SU-DHL-6 (cell line): ENCODE results near the gene CHST1.

ENCODE experiments used
- H2AFZ ChIP-seq: fragments of 200-600 bp; sonication (generic); 2 replicates; pipeline ENCODE4 v1.6.1; 2014; ENCODE audit warnings: low read depth, mild to moderate bottlenecking, moderate library complexity, mixed read lengths, antibody characterized with exemption, low read length; ENCODE audit not compliant: severe bottlenecking
- H3F3A ChIP-seq: fragments of 200-600 bp; shearing (Covaris generic); 2 replicates; pipeline ENCODE4 v1.6.0; 2016; ENCODE audit warnings: antibody characterized with exemption, mild to moderate bottlenecking; ENCODE audit not compliant: insufficient read depth
- H3K27ac ChIP-seq: fragments of 200-600 bp; sonication (generic); 2 replicates; pipeline ENCODE4 v1.5.1; 2016; ENCODE audit warnings: low read depth, mild to moderate bottlenecking, low read length, moderate library complexity, mixed read lengths
- H3K27me3 ChIP-seq: fragments of 200-600 bp; sonication (generic), shearing (Covaris generic); 2 replicates; pipeline ENCODE4 v1.6.0; 2014; ENCODE audit warnings: mild to moderate bottlenecking, low read length
- H3K36me3 ChIP-seq: fragments of 200-600 bp; sonication (generic); 2 replicates; pipeline ENCODE4 v1.6.1; 2014; ENCODE audit warnings: mild to moderate bottlenecking, low read length, mixed read lengths
- H3K4me2 ChIP-seq: fragments of 300-600, 200-600 bp; shearing (Covaris generic), sonication (generic); 2 replicates; pipeline ENCODE4 v1.6.0; 2014; ENCODE audit warnings: low read length, low read depth, mild to moderate bottlenecking; ENCODE audit not compliant: poor library complexity, severe bottlenecking
- H3K4me3 ChIP-seq: fragments of 200-600 bp; sonication (generic); 2 replicates; pipeline ENCODE4 v1.5.1; 2014; ENCODE audit warnings: antibody characterized with exemption, low read length, mild to moderate bottlenecking, mixed read lengths; ENCODE audit not compliant: insufficient read depth, poor library complexity, severe bottlenecking
- H3K79me2 ChIP-seq: fragments of 200-600 bp; sonication (generic); 2 replicates; pipeline ENCODE4 v1.6.1; 2014; ENCODE audit warnings: mild to moderate bottlenecking, low read length, moderate library complexity; ENCODE audit not compliant: insufficient read depth
- H3K9ac ChIP-seq: fragments of 200-600 bp; sonication (generic); 2 replicates; pipeline ENCODE4 v1.7.0; 2014; ENCODE audit warnings: mild to moderate bottlenecking, low read length
- H3K9me2 ChIP-seq: fragments of 200-600 bp; sonication (generic); replicated peaks from 2 replicates; pipeline ENCODE4 v1.6.1; 2014; ENCODE audit warnings: low read length; ENCODE audit not compliant: insufficient read depth
- H3K9me3 ChIP-seq: fragments of 200-600 bp; sonication (generic); 2 replicates; pipeline ENCODE4 v1.6.1; 2014; ENCODE audit warnings: low read length, mixed read lengths; ENCODE audit not compliant: insufficient read depth
- H4K20me1 ChIP-seq: fragments of 200-600 bp; sonication (generic); 2 replicates; pipeline ENCODE4 v1.6.1; 2014; ENCODE audit warnings: low read depth, mild to moderate bottlenecking, antibody characterized with exemption, low read length, moderate library complexity, mixed read lengths
- CTCF ChIP-seq: fragments of 200-600 bp; sonication (generic); IDR thresholded peaks from one replicate; pipeline ENCODE4 v1.5.1; 2017; ENCODE audit warnings: antibody characterized with exemption, mild to moderate bottlenecking, low read length, moderate library complexity; ENCODE audit not compliant: insufficient read depth, poor library complexity, severe bottlenecking
- EZH2phosphoT487 ChIP-seq: fragments of 200-600 bp; sonication (generic), shearing (Covaris generic); conservative IDR thresholded peaks from 2 replicates; pipeline ENCODE4 v1.6.1; 2018; ENCODE audit warnings: mild to moderate bottlenecking, antibody characterized with exemption, low read length, moderate library complexity, mixed read lengths

The CHST1 gene

GRCh38 chr11:45635907-45636306, 29.5 kb downstream of the CHST1 start:
- Histone ChIP-seq H3K27me3 (no peaks in the 10 kb centered on the region), H3K9me3 (no peaks in the 10 kb centered on the region), H2AFZ (no peak overlapping the region), H3K9ac (no peak overlapping the region), H3K79me2 (no peaks in the 10 kb centered on the region), H3K36me3 (no peaks in the 10 kb centered on the region), H3K9me2 (no peaks in the 10 kb centered on the region), H3F3A (no peaks in the 10 kb centered on the region), H3K27ac (no peak overlapping the region), H3K4me3 (no peak overlapping the region), H3K4me2 (no peak overlapping the region), H4K20me1 (no peaks in the 10 kb centered on the region)
- no peak for TF ChIP-seq EZH2phosphoT487
- TF ChIP-seq CTCF = no peak

- Histone ChIP-seq H2AFZ (no peak overlapping the region), H3F3A (no peaks in the 10 kb centered on the region), H4K20me1 (no peaks in the 10 kb centered on the region), H3K9me3 (peaks cover 10% of the 10 kb centered on the region; the same call in 1 of the 2 replicates), H3K4me2 (no peak overlapping the region), H3K27ac (no peak overlapping the region), H3K9ac (no peak overlapping the region), H3K36me3 (no peaks in the 10 kb centered on the region), H3K4me3 (no peak overlapping the region), H3K27me3 (no peaks in the 10 kb centered on the region), H3K9me2 (no peaks in the 10 kb centered on the region), H3K79me2 (no peaks in the 10 kb centered on the region)
- no peak for TF ChIP-seq EZH2phosphoT487
- no peak for TF ChIP-seq CTCF
These were observed 39.8 kb downstream of the CHST1 start for GRCh38 chr11:45625611-45626010.

- TF ChIP-seq EZH2phosphoT487 = no peak
- no peak for TF ChIP-seq CTCF
- Histone ChIP-seq H4K20me1 (no peaks in the 10 kb centered on the region), H3K27me3 (no peaks in the 10 kb centered on the region), H3K36me3 (no peaks in the 10 kb centered on the region), H3F3A (no peaks in the 10 kb centered on the region), H3K79me2 (no peaks in the 10 kb centered on the region), H3K9me2 (no peaks in the 10 kb centered on the region), H3K4me2 (no peak overlapping the region), H3K4me3 (no peak overlapping the region), H2AFZ (no peak overlapping the region), H3K27ac (no peak overlapping the region), H3K9me3 (peaks cover 16% of the 10 kb centered on the region; the same call in 1 of the 2 replicates), H3K9ac (no peak overlapping the region)
These were observed 41.3 kb downstream of the CHST1 start for GRCh38 chr11:45624095-45624494.
